Neural crest cell (in vitro differentiated cells): ENCODE data around the gene JOSD2. TPM values are rescaled to one million over a fixed set of nuclear protein-coding genes. Genes with fewer than 3 reads are reported as not detected.

Experiments used
- DNase-seq: peaks from one replicate; pipeline ENCODE4 v3.0.0; 2021; ENCODE audit warnings: low read depth, mixed read lengths, low spot score
- H3K27ac Mint-ChIP-seq: one replicate; pipeline ENCODE4 v1.8.0; 2021; ENCODE audit warnings: mild to moderate bottlenecking, mixed read lengths; ENCODE audit not compliant: unreplicated experiment
- H3K27me3 Mint-ChIP-seq: 2 replicates; pipeline ENCODE4 v1.8.0; 2021; ENCODE audit warnings: low read depth, mild to moderate bottlenecking, mixed read lengths
- H3K36me3 Mint-ChIP-seq: 2 replicates; pipeline ENCODE4 v1.8.0; 2021; ENCODE audit warnings: low read depth, mild to moderate bottlenecking, mixed read lengths
- H3K4me1 Mint-ChIP-seq: 2 replicates; pipeline ENCODE4 v1.8.0; 2021; ENCODE audit warnings: mixed read lengths
- H3K4me3 Mint-ChIP-seq: one replicate; pipeline ENCODE4 v1.8.0; 2021; ENCODE audit warnings: mild to moderate bottlenecking, mixed read lengths
- H3K9me3 Mint-ChIP-seq: 2 replicates; pipeline ENCODE4 v1.8.0; 2021; ENCODE audit warnings: mixed read lengths
- CTCF ChIP-seq: fragments of 200-600 bp; sonication (generic); conservative IDR thresholded peaks from 2 replicates; pipeline ENCODE4 v1.5.0; 2021; ENCODE audit warnings: antibody characterized with exemption, mild to moderate bottlenecking
- total RNA-seq: library from RNA; stranded (reverse); gene quantifications from 2 replicates; pipeline ENCODE4 v1.2.1, GENCODE V29; 2021

JOSD2 gene
- total RNA-seq, 1 donor from 2014 or later = 10.9 TPM

- DNase-seq = no peak
- H3K9me3 Mint-ChIP-seq = no peaks in the 10 kb centered on the region
- no peaks in the 10 kb centered on the region for H3K36me3 Mint-ChIP-seq
- H3K4me3 Mint-ChIP-seq = no peak overlapping the region
- no peak for TF ChIP-seq CTCF
- H3K27ac Mint-ChIP-seq = no peak overlapping the region
- H3K27me3 Mint-ChIP-seq = peaks cover 28% of the 10 kb centered on the region
- H3K4me1 Mint-ChIP-seq = peaks cover 6% of the 10 kb centered on the region
These were observed 12.6 kb downstream of the JOSD2 start for GRCh38 chr19:50498219-50499056.

DNA sequence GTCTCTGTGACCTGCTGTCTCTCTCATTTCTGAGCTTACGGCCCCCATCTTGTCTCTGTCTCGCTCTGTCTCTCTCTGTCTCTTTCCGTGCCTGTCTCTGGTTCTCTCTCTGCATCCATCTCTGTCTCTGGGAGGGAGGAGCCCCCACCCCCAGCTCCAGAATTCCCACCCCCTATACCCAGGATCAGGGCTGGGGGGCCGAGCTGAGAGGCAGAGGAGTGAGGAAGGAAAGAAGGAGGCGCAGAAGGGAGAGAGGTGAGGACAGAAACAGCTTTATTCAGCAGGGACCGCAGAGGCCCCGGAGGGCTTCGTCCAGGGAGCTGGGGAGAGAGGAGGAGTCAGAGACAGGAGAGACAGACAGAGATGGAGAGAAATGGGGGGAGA lies 14.0 kb downstream of the JOSD2 start:
- peaks cover 42% of the 10 kb centered on the region for H3K27me3 Mint-ChIP-seq
- H3K4me3 Mint-ChIP-seq = no peak overlapping the region
- no peak for DNase-seq
- no peak overlapping the region for H3K27ac Mint-ChIP-seq
- H3K4me1 Mint-ChIP-seq = peaks cover 11% of the 10 kb centered on the region
- no peak for TF ChIP-seq CTCF
- no peaks in the 10 kb centered on the region for H3K9me3 Mint-ChIP-seq
- no peaks in the 10 kb centered on the region for H3K36me3 Mint-ChIP-seq

DNA sequence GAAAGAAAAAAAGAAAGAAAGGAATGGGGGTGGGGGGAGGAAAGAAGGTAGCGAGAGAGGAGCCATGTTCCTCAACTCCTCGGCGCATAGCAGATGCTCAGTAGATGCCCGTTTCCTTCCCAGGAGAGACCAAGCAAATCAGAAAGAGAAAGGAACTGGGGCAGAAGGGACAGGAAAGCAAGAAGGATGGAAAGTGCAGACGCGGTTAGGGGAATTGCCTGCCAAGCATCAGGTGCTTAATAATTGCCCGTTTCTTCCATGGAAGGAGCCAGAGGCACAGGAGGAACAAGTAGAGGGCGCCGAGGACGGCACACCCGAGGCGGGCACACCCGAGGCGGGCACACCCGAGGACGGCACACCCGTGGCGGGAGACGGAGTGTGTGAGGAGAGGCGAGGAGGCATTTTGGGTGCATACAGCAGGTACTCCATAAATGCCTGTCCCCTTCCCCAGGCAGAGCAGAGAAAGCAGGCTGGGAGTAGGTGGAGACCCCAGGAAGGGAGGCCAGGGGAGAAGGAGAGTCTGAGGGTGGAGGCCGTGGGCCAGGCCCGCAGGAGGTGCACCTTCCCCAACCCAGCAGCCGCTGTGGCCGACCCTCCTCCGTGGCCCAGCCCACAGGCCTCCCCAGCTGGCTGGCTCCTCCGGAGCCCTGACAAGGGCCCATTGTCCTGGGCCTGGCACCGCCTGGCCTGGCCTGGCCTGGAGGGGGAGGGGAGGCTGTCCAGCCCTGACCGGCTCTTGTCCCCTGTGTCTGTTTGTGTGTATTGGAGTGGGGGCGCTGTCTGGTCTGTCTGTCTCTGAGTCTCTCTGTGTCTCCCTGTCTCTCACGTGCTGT lies 14.6 kb downstream of the JOSD2 start:
- Mint-ChIP-seq H3K9me3 (no peaks in the 10 kb centered on the region), H3K27ac (no peak overlapping the region)

GRCh38 chr19:50495020-50495531 lies 15.9 kb downstream of the JOSD2 start:
- H3K4me1 Mint-ChIP-seq = peaks cover 30% of the 10 kb centered on the region
- no peak overlapping the region for H3K27ac Mint-ChIP-seq
- TF ChIP-seq CTCF = no peak
- H3K36me3 Mint-ChIP-seq = no peaks in the 10 kb centered on the region
- no peak for DNase-seq
- H3K4me3 Mint-ChIP-seq = peak overlapping the region; percentile 3
- H3K27me3 Mint-ChIP-seq = peaks cover 55% of the 10 kb centered on the region
- H3K9me3 Mint-ChIP-seq = no peaks in the 10 kb centered on the region

More for the DNA sequence above, 14.6 kb downstream of the JOSD2 start:
- H3K4me1 Mint-ChIP-seq = peaks cover 17% of the 10 kb centered on the region
- peak; percentile 70 for DNase-seq
- peaks cover 45% of the 10 kb centered on the region for H3K27me3 Mint-ChIP-seq
- H3K4me3 Mint-ChIP-seq = no peak overlapping the region
- no peaks in the 10 kb centered on the region for H3K36me3 Mint-ChIP-seq
- no peak for TF ChIP-seq CTCF

GRCh38 chr19:50494186-50495019 lies 16.6 kb downstream of the JOSD2 start:
- no peak overlapping the region for H3K4me3 Mint-ChIP-seq
- TF ChIP-seq CTCF = no peak
- peaks cover 3% of the 10 kb centered on the region for H3K36me3 Mint-ChIP-seq
- no peaks in the 10 kb centered on the region for H3K9me3 Mint-ChIP-seq
- no peak overlapping the region for H3K27ac Mint-ChIP-seq
- H3K4me1 Mint-ChIP-seq = peaks cover 37% of the 10 kb centered on the region
- H3K27me3 Mint-ChIP-seq = peaks cover 61% of the 10 kb centered on the region
- DNase-seq = no peak
